GM23338 (cell line): ENCODE measurements around the gene PTPRE. TPM values are rescaled to one million over a fixed set of nuclear protein-coding genes. Genes with fewer than 3 reads are reported as not detected.

Experiments used
- ATAC-seq: fragments of 200-7000 bp; cut with Tn5 transposase; 3 replicates; pipeline ENCODE4 v1.9.1; 2020
- DNase-seq: peaks from one replicate; pipeline ENCODE4 v3.0.0-alpha.2; 2015; ENCODE audit warnings: low spot score
- H2AFZ ChIP-seq: fragments of 200-600 bp; sonication (generic); 2 replicates; pipeline ENCODE4 v1.8.0; 2016; ENCODE audit warnings: antibody characterized with exemption, mild to moderate bottlenecking, moderate library complexity
- H3F3A ChIP-seq: fragments of 200-600 bp; sonication (generic); replicated peaks from 2 replicates; pipeline ENCODE4 v1.8.0; 2017; ENCODE audit warnings: antibody characterized with exemption, mixed run types, low read depth
- H3K27ac ChIP-seq: fragments of 200-600 bp; sonication (generic); 2 replicates; pipeline ENCODE4 v1.6.1; 2016; ENCODE audit warnings: low read depth
- H3K27me3 ChIP-seq: fragments of 200-600 bp; sonication (generic); 2 replicates; pipeline ENCODE4 v1.8.0; 2016; ENCODE audit warnings: mild to moderate bottlenecking, mixed run types, moderate library complexity; ENCODE audit not compliant: insufficient read depth
- H3K36me3 ChIP-seq: fragments of 200-600 bp; sonication (generic); 2 replicates; pipeline ENCODE4 v1.8.0; 2016; ENCODE audit warnings: mild to moderate bottlenecking; ENCODE audit not compliant: insufficient read depth
- H3K4me1 ChIP-seq: fragments of 200-600 bp; sonication (generic); 2 replicates; pipeline ENCODE4 v1.8.0; 2016; ENCODE audit warnings: mild to moderate bottlenecking, moderate library complexity; ENCODE audit not compliant: insufficient read depth
- H3K4me2 ChIP-seq: fragments of 200-600 bp; sonication (generic); 2 replicates; pipeline ENCODE4 v1.7.1; 2017; ENCODE audit warnings: mixed run types
- H3K4me3 ChIP-seq: fragments of 200-600 bp; sonication (generic); 2 replicates; pipeline ENCODE4 v1.6.1; 2016; ENCODE audit warnings: mixed run types
- H3K79me2 ChIP-seq: fragments of 200-600 bp; sonication (generic); replicated peaks from 2 replicates; pipeline ENCODE4 v1.8.0; 2017; ENCODE audit warnings: mild to moderate bottlenecking; ENCODE audit not compliant: insufficient read depth
- H3K9me2 ChIP-seq: fragments of 200-600 bp; sonication (generic); 2 replicates; pipeline ENCODE4 v1.8.0; 2017; ENCODE audit not compliant: insufficient read depth
- H4K20me1 ChIP-seq: fragments of 200-600 bp; sonication (generic); replicated peaks from 2 replicates; pipeline ENCODE4 v1.8.0; 2017; ENCODE audit warnings: mild to moderate bottlenecking; ENCODE audit not compliant: insufficient read depth
- H3K27ac Mint-ChIP-seq: 2 replicates; pipeline ENCODE4 v1.8.0; 2020; ENCODE audit warnings: inconsistent platforms, mild to moderate bottlenecking, moderate library complexity, mixed read lengths
- H3K27me3 Mint-ChIP-seq: 3 replicates; pipeline ENCODE4 v1.8.0; 2022; ENCODE audit warnings: low read depth, mild to moderate bottlenecking, moderate library complexity, mixed read lengths, inconsistent platforms; ENCODE audit not compliant: insufficient read depth, poor library complexity
- H3K36me3 Mint-ChIP-seq: 3 replicates; pipeline ENCODE4 v1.8.0; 2021; ENCODE audit warnings: low read depth, mild to moderate bottlenecking, inconsistent platforms, moderate library complexity, mixed read lengths
- H3K4me1 Mint-ChIP-seq: 3 replicates; pipeline ENCODE4 v1.8.0; 2020; ENCODE audit warnings: mild to moderate bottlenecking, inconsistent platforms, mixed read lengths
- H3K4me3 Mint-ChIP-seq: 3 replicates; pipeline ENCODE4 v1.8.0; 2021; ENCODE audit warnings: moderate library complexity, mild to moderate bottlenecking, inconsistent platforms, mixed read lengths
- H3K9me3 Mint-ChIP-seq: 3 replicates; pipeline ENCODE4 v1.8.0; 2020; ENCODE audit warnings: moderate library complexity, mild to moderate bottlenecking, inconsistent platforms, mixed read lengths
- EZH2 ChIP-seq: fragments of 200-600 bp; sonication (generic); IDR thresholded peaks from one replicate; pipeline ENCODE4 v1.8.0; 2017; ENCODE audit warnings: antibody characterized with exemption, mild to moderate bottlenecking, low read depth; ENCODE audit not compliant: unreplicated experiment
- EZH2phosphoT487 ChIP-seq: fragments of 200-600 bp; sonication (generic); IDR thresholded peaks from one replicate; pipeline ENCODE4 v1.8.1; 2018; ENCODE audit warnings: antibody characterized with exemption; ENCODE audit not compliant: unreplicated experiment
- JUNB ChIP-seq: IDR thresholded peaks from one replicate; pipeline ENCODE4 v1.6.1; 2016; ENCODE audit warnings: antibody characterized with exemption; ENCODE audit not compliant: unreplicated experiment
- NANOG ChIP-seq: IDR thresholded peaks from 2 replicates; pipeline ENCODE4 v1.6.1; 2016; ENCODE audit warnings: antibody characterized with exemption, borderline replicate concordance
- POLR2AphosphoS5 ChIP-seq: IDR thresholded peaks from 2 replicates; pipeline ENCODE4 v1.6.1; 2016; ENCODE audit warnings: antibody characterized with exemption, low read depth
- REST ChIP-seq: IDR thresholded peaks from one replicate; pipeline ENCODE4 v1.6.1; 2018; ENCODE audit warnings: antibody characterized with exemption; ENCODE audit not compliant: unreplicated experiment
- ZNF114 ChIP-seq: fragments of 250-450 bp; sonication (Bioruptor Pico); IDR thresholded peaks from 2 replicates; pipeline ENCODE4 v1.5.0; 2020; ENCODE audit warnings: mild to moderate bottlenecking, moderate library complexity
- polyA plus RNA-seq: library from polyadenylated mRNA; unstranded; fragments of >200 nt; fragmentation: Nextera tagmentation; extraction: Ambion mirVana; gene quantifications from 2 replicates; pipeline ENCODE4 v1.2.1, GENCODE V29; 2016
- total RNA-seq: library from RNA; depleted of rRNA; stranded (reverse); fragments of >200 nt; shearing (Covaris generic); gene quantifications from 2 replicates; pipeline ENCODE4 v1.2.3, GENCODE V29; 2014
- TF ChIP-seq, protein P1 (sequence below), 2 experiments: fragments of 200-600 bp in 1 of 2; sonication (generic) in 1 of 2; conservative IDR thresholded peaks; 2 replicates each; pipeline versions ENCODE4 v1.5.1 to v1.6.1; 2016 to 2017; ENCODE audit warnings: antibody characterized with exemption in 2 of 2, low read depth in 2 of 2, mild to moderate bottlenecking in 2 of 2, moderate library complexity in 1 of 2
- TF ChIP-seq, protein P2 (sequence below): fragments of 250-450 bp; sonication (Bioruptor Pico); IDR thresholded peaks from 2 replicates; pipeline ENCODE4 v1.5.0; 2020; ENCODE audit warnings: mild to moderate bottlenecking, moderate library complexity

The PTPRE gene
- total and polyA plus RNA-seq, 2 experiments from 2014 or later = 0.34 to 0.42 TPM

GRCh38 chr10:127894146-127894545 lies 12.8 kb upstream of the PTPRE start:
- no peak overlapping the region for H2AFZ ChIP-seq
- H3K4me3 Mint-ChIP-seq = no peak overlapping the region
- H3K4me2 ChIP-seq = no peak overlapping the region
- no peaks in the 10 kb centered on the region for H3K79me2 ChIP-seq
- H3K27me3 Mint-ChIP-seq = no peaks in the 10 kb centered on the region
- H3K4me3 ChIP-seq = no peak overlapping the region
- H3K36me3 Mint-ChIP-seq = no peaks in the 10 kb centered on the region; the same call in 2 of the 3 replicates
- H3K9me2 ChIP-seq = no peaks in the 10 kb centered on the region; the same call in 1 of the 2 replicates
- no peak overlapping the region for H3K27ac Mint-ChIP-seq
- H4K20me1 ChIP-seq = no peaks in the 10 kb centered on the region
- no peaks in the 10 kb centered on the region for H3K4me1 ChIP-seq
- no peaks in the 10 kb centered on the region for H3K4me1 Mint-ChIP-seq
- no peak overlapping the region for H3K27ac ChIP-seq
- no peak for ATAC-seq
- TF ChIP-seq, protein P1, sequence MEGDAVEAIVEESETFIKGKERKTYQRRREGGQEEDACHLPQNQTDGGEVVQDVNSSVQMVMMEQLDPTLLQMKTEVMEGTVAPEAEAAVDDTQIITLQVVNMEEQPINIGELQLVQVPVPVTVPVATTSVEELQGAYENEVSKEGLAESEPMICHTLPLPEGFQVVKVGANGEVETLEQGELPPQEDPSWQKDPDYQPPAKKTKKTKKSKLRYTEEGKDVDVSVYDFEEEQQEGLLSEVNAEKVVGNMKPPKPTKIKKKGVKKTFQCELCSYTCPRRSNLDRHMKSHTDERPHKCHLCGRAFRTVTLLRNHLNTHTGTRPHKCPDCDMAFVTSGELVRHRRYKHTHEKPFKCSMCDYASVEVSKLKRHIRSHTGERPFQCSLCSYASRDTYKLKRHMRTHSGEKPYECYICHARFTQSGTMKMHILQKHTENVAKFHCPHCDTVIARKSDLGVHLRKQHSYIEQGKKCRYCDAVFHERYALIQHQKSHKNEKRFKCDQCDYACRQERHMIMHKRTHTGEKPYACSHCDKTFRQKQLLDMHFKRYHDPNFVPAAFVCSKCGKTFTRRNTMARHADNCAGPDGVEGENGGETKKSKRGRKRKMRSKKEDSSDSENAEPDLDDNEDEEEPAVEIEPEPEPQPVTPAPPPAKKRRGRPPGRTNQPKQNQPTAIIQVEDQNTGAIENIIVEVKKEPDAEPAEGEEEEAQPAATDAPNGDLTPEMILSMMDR (conservative IDR thresholded peaks at IDR 0.05; ENCODE audit: low read depth in 2 of 2) = no peak
- no peak for TF ChIP-seq ZNF114 (CRISPR knock-in tag)
- TF ChIP-seq, protein P2, sequence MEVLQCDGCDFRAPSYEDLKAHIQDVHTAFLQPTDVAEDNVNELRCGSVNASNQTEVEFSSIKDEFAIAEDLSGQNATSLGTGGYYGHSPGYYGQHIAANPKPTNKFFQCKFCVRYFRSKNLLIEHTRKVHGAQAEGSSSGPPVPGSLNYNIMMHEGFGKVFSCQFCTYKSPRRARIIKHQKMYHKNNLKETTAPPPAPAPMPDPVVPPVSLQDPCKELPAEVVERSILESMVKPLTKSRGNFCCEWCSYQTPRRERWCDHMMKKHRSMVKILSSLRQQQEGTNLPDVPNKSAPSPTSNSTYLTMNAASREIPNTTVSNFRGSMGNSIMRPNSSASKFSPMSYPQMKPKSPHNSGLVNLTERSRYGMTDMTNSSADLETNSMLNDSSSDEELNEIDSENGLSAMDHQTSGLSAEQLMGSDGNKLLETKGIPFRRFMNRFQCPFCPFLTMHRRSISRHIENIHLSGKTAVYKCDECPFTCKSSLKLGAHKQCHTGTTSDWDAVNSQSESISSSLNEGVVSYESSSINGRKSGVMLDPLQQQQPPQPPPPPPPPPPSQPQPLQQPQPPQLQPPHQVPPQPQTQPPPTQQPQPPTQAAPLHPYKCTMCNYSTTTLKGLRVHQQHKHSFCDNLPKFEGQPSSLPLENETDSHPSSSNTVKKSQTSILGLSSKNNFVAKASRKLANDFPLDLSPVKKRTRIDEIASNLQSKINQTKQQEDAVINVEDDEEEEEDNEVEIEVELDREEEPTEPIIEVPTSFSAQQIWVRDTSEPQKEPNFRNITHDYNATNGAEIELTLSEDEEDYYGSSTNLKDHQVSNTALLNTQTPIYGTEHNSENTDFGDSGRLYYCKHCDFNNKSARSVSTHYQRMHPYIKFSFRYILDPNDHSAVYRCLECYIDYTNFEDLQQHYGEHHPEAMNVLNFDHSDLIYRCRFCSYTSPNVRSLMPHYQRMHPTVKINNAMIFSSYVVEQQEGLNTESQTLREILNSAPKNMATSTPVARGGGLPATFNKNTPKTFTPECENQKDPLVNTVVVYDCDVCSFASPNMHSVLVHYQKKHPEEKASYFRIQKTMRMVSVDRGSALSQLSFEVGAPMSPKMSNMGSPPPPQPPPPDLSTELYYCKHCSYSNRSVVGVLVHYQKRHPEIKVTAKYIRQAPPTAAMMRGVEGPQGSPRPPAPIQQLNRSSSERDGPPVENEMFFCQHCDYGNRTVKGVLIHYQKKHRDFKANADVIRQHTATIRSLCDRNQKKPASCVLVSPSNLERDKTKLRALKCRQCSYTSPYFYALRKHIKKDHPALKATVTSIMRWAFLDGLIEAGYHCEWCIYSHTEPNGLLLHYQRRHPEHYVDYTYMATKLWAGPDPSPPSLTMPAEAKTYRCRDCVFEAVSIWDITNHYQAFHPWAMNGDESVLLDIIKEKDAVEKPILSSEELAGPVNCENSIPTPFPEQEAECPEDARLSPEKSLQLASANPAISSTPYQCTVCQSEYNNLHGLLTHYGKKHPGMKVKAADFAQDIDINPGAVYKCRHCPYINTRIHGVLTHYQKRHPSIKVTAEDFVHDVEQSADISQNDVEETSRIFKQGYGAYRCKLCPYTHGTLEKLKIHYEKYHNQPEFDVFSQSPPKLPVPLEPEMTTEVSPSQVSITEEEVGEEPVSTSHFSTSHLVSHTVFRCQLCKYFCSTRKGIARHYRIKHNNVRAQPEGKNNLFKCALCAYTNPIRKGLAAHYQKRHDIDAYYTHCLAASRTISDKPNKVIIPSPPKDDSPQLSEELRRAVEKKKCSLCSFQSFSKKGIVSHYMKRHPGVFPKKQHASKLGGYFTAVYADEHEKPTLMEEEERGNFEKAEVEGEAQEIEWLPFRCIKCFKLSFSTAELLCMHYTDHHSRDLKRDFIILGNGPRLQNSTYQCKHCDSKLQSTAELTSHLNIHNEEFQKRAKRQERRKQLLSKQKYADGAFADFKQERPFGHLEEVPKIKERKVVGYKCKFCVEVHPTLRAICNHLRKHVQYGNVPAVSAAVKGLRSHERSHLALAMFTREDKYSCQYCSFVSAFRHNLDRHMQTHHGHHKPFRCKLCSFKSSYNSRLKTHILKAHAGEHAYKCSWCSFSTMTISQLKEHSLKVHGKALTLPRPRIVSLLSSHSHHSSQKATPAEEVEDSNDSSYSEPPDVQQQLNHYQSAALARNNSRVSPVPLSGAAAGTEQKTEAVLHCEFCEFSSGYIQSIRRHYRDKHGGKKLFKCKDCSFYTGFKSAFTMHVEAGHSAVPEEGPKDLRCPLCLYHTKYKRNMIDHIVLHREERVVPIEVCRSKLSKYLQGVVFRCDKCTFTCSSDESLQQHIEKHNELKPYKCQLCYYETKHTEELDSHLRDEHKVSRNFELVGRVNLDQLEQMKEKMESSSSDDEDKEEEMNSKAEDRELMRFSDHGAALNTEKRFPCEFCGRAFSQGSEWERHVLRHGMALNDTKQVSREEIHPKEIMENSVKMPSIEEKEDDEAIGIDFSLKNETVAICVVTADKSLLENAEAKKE (CRISPR knock-in tag) = no peak
- TF ChIP-seq EZH2 = no peak
- no peak for TF ChIP-seq REST
- no peak for TF ChIP-seq POLR2AphosphoS5
- TF ChIP-seq JUNB = no peak
- no peak for TF ChIP-seq NANOG
- no peak for TF ChIP-seq EZH2phosphoT487
- H3K27me3 ChIP-seq = no peaks in the 10 kb centered on the region
- H3F3A ChIP-seq = no peaks in the 10 kb centered on the region
- no peaks in the 10 kb centered on the region for H3K36me3 ChIP-seq
- DNase-seq = no peak
- H3K9me3 Mint-ChIP-seq = peaks cover 4% of the 10 kb centered on the region; the same call in 1 of the 3 replicates
